NCI-H446 treated with DMSO at 0.1 percent for 48 hours (cell line): ENCODE measurements around the gene KDM3B.
"Not testable (repeated sequence)": the region's sequence is repeated elsewhere in the genome, so short reads cannot be mapped to it uniquely, and the experiment has no call there.

Source experiments
- DNase-seq: peaks from one replicate; lab custom pipeline; 2025; lab: John Stamatoyannopoulos, UW

KDM3B gene

DNA sequence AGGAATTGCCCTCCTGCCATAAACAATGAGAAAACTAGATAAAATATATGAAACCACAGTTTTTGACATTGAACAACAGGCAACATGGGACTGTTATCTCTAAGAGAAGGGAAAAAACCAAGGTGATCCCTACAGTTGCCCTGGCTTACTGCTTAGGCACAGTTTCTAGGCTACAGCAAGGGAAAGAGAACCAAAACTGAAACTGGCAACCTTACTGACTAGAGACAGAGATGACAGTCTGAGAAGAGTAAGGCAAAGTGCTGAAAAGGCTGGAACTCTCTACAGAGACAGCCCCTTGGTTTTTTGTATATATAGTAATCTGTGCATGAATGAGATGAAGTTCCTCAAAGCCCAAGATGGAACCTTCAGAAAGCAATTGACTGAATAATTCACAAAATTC lies 50.2 kb downstream of the KDM3B start:
- DNase-seq, result no peak

DNA sequence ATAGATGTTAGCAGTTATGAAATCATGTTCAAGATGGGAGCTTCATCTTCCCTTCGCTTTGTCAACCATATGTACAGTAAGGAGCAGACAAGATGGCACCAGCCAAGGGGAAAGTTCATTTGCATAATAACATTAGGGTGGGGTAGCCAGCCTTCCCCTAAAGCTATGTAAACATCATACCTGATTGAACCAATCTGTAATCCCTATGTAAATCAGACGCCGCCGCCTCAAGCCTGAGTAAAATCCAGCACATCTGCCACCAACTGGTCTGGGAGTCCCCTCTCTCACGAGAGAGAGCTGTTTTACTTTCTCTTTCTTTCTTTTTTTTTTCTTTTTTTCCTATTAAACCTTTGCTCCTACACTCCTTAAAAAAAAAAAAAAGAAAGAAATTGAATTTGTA lies 55.5 kb downstream of the KDM3B start:
- no peak for DNase-seq

DNA sequence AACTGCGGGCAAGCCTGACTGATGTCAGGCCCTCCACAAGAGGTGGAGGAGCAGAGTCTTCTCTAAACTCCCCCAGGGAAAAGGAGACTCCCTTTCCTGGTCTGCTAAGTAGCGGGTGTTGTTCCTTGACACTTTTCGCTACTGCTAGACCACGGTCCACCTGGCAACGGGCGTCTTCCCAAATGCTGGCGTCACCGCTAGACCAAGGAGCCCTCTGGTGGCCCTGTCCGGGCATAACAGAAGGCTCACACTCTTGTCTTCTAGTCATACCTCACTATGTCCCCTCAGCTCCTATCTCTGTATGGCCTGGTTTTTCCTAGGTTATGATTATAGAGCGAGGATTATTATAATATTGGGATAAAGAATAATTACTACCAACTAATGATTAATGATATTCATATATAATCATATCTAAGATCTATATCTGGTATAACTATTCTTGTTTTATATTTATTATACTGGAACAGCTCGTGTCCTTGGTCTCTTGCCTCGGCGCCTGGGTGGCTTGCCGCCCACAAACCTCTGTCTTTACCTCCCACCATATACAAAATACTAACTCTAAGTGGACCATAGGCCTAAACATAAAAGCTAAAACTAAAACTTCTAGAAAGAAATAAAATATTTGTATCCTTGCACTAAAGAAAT lies 58.6 kb downstream of the KDM3B start:
- not testable (repeated sequence) for DNase-seq

DNA sequence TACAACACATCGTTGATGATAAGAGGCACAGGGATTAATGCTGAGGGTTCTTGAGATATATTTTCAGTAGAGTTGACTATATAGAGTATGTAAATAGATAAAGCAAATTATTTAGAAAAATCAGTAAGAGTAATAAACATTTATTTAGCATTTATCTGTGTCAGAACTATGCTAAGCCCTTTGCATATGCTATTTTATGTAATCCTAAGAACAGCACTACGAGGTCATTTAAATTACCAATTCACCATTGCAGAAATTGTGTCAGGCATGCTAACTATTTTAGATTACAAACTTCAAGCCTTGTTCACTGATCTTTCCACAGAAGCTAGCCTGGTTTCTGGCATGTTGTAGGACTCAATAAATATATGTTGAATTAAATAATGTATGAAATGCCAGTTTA lies 66.0 kb downstream of the KDM3B start:
- no peak for DNase-seq

DNA sequence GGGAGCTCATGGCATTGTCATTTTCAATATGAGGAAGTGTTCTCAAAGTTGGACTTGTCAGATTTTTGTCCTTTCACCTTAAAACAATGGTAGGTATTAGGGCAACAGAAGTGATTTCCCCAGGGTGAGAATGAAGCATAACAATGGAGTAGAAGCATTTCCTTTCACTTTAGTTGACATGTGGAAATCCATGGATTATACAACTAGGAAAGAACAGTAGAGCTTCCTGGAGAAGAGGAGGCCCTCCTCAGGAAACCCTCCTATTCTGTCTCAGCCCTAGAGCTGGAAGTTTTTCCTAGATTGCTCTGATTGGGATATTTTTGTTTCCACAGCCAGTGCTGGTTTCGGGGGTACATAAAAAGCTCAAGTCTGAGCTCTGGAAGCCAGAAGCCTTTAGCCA lies 72.6 kb downstream of the KDM3B start:
- no peak for DNase-seq

DNA sequence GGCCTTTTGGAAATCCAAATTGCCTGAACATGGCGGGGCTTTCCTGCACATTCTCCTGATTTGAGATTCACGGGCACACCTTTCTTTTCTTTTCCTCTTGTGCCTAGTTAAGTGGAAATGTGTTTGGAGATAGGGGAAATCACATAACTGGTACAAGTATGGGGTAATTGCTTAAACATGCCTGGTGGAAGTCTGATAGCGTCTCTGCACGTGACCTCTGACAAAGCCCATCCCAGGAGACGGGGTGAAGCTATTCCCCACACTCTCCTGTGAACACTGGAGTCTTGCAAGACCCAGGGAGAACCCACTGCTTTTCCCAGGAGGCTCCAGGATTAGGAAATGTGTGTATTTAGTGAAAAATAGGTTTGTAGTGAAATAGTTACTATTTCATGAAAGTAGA lies 83.5 kb downstream of the KDM3B start:
- no peak for DNase-seq

DNA sequence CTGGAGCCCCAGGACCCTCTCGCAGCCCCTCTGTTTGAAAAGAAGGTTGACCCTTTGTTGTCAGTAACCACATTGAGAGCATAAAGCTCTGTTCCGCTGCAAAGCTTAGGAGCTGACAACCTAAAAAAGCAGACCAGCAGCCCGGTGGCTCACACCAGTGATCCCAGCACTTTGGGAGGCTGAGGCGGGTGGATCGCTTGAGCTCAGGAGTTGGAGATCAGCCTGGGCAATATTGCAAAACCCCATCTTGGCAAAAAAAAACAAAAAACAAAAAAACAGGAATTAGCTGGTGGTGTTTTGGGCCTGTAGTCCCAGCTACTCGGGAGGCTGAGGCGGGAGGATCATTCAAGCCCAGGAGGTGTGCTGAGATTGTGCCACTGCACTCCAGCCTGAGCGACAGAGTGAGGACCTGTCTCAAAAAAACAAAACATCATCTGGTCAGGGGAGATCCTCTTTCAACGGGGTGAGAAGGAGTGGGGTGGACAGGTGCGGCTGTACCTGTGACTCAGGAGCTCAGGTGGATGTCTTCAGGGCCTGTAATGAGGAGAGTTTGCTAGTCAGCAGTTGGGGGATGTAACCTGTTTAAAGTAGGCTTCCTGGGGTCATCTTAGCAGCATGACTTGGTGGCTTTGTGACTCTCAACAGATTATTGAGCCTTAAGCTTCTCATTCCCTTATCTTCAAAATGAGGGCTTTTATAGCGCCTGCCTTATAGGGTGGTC lies 85.7 kb downstream of the KDM3B start:
- no peak for DNase-seq

DNA sequence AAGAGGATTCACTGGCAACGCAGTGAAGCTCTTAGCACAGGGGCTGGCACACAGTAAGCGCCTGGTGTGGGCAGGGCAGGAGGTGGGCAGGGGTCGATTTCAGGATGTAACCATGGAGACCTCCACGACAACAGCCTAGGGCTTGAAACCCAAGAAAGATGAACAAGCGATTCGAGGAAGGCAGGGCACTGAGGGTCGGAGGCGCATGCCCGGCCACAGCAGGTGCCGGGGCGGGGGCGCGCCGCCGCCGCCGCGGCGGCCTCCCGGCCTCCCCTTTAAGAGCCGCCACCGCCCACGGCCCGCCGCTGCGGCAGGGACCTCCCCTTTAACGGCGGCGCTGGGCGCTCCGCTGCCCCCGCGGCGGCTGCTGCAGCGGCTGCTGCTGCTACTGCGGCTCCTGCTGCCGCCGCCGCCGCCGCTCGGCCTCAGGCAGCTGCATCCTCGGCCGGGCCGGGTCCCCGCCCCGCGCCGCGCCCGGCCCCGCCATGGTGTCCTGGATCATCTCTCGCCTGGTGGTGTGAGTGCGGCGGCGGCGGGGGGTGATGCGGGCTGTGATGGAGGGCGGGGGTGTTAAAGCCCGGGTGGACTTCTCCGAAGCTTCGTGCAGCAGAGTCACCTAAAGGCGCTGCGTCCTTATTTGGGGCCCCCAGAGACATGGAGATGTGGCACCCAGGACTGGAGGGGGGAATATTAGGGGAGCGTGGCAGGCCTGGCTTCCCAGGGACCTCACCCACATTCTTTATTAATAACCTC lies 86.4 kb downstream of the KDM3B start, which contains the start of gene REEP2:
Gene REEP2 (plus strand): TSS at position 334 of the 753 bp plus-strand sequence. CDS start 152 bp downstream, at position 486.
- peak; percentile 17 for DNase-seq

DNA sequence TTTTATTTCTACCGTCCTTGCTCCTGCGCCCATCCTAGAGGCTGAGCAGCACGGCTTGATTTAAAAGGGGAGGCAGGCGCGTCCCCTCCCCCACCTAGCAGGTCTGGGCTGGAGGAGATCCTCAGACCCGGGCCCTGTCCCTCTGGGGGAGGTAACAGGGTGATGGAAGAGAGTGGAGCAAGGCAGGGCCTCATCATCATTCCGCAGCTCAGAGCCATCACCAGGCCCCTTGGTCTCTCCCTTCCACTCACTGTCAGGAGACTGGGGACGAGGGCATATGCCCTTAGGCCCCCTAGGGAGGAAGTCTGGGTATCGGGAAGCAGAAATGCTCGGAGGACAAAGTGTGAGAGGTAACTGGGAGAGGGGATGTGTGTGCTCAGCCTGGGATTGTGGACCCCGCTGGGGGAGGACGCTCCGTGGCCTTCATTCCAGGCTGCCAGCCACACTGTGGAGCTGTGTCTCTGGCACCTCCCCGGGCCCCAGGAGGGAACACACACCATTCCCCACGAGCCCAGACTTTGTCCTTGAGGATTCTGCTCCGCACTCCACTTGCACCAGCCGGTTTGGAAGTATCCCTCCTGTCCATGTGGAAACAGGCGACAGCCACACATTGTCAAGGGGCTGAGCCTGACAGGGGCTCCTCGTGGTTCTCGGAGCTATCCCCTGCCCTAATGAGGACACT lies 87.1 kb downstream of the KDM3B start:
- DNase-seq, result no peak

DNA sequence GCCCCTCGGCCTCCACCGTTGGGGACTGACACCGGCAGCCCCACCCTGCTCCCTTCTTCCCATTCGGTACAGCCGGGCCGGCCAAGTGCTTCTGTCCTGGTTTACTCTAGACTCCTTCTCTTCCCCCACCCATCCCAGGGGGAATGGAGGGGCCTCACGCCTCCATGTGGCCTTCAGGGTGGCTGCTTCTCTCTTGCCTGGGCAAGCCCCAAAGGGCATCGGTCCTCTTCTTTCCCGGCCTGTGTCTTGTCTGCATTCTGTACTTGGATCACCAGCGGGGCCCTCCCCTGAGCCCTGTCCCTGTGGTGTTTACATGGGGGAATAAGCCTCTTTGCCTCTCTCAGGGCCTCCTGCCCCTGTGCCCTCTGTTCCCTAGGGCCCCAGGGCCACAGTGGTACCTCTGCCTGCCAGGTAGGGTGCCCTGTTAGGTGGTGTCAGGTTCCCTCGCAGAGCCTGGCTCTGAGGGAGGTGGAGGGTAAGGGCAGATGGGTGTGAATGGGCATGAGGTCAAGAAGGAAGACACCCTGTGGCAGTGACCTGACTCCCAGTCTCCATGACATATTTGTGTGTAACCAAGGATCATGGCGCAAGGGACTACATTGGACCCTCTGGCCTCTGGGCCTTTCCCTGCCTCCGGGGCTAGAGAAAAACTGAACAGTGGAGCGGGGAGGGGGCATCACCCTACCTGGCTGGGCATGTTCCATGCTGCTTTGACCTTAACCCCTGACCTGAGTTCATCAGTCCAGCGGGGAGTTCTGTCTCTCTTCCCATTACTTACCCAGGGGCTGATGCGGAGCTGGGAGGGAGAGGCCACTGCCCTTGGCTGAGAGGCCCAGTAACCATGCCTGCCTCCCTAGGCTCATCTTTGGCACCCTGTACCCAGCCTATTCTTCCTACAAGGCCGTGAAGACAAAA lies 87.9 kb downstream of the KDM3B start:
- no peak for DNase-seq

DNA sequence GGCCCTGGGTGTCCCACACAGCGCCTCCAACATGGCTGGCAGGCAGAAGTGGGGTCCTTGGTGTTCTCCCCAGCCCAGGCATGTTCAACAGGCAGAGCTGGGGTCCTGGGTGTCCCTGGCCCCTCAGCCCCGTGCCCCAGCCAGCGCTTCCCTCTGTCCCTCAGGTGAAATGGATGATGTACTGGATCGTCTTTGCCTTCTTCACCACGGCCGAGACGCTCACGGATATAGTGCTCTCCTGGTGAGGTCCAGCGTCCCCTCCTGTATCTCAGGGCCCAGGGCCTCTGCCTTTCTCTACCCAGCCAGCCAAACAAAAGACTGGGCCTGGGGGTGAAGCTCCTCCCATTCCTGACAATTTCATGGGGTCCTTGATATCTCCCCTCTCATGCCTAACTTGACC lies 88.7 kb downstream of the KDM3B start:
- DNase-seq, result no peak

DNA sequence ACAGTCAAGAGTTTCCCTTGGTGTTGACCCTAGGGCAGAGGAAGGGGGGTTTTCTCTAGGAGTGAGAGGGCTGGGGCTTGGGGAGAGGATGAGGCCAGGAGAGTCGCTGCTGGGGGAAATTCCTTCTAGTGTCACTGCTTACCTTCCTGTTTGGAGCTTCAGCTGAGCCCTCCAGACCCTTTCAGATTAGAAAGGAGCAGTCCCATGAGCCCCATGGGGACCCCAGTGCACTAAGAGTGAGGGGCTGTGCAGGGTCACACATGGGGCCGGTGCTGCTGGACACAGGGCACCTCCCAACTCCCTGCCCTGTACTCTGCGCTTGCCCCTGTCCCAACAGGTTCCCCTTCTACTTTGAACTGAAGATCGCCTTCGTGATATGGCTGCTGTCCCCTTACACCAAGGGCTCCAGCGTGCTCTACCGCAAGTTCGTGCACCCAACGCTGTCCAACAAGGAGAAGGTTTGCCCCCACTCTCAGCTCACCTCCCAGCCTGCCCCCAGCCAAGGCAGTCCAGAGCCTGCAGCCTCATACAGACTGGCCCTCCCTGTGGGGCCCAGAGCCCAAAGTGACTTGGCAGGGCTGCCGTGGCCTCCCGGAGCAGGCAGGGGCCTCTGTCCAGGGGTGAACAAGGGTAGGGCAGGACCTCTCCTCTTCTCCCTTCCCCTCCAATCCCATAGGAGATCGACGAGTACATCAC lies 91.7 kb downstream of the KDM3B start:
- no peak for DNase-seq

DNA sequence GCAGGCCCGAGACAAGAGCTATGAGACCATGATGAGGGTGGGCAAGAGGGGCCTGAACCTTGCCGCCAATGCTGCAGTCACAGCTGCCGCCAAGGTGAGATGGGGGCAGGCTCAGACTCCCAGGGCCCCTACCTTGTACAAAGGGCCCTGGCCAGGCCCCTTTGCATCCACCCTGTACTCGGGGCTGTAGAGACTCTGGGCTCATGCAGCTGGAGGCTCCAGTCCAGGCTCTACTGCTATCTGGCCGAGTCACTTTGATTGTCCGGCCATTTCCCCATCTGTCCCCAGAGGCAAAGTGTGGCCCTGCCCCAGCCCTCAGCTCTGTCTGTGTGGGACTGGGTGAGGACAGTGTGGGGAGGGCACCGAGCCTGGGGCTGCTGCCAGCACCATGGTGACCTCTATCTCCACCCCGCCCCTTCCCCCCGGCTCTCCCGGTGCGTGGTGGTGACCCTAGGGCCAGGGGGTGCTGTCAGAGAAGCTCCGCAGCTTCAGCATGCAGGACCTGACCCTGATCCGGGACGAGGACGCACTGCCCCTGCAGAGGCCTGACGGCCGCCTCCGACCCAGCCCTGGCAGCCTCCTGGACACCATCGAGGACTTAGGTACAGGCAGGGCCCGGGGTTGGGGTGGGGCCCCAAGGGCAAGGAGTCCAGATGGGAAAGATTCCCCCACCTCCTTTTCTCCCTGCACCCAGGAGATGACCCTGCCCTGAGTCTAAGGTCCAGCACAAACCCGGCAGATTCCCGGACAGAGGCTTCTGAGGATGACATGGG lies 92.5 kb downstream of the KDM3B start:
- DNase-seq, result no peak

DNA sequence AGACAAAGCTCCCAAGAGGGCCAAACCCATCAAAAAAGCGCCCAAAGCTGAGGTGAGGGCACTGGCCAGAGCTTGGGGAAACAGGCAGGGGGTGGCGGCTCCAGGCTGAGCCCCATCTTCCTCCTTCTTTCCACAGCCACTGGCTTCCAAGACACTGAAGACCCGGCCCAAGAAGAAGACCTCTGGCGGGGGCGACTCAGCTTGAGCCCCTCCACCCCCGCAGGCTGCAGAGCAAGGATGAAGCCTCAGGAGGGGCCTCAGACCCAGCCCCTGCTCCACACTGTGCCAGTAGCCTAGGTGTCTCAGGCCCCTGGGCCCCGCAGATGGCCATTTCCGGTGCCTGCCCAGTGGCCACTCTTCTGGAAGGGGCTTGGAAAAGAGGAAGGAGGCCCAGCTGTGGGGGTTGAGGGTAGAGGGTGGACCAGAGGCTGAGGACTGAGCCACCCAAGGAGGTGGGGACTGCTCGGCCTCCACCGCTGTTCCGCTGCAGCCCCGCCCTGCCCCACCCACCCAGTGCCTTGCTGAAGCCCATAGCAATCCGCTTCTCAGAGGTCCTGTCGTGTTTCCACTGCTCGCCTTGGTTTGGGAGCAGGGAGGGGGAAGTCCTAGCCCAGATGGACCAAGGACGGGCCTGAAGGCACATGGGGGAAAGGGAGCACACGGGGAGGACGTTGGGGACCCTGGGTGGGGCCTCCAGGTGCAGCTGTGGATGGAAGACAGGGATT lies 93.2 kb downstream of the KDM3B start:
- DNase-seq, result no peak

DNA sequence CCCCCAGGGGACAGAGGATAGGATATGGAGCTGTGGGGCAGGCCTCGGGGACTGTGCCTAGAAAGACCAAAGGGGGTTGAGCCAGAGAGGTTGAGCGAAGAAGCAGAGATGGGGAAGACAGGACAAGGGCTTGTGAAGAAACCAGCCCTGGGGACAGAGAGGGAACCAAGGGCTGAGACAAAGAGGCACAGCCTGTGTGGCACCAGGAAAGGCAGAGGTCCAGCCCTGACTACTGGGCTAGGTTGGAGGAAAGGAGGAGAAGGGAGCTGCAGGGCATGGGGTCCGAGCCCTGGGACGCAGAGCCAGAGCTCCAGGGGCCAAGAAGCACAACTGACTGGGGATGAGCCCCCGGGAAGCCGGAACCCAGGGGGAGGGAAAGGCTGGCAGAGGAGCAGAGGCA lies 95.6 kb downstream of the KDM3B start:
- DNase-seq, result no peak

DNA sequence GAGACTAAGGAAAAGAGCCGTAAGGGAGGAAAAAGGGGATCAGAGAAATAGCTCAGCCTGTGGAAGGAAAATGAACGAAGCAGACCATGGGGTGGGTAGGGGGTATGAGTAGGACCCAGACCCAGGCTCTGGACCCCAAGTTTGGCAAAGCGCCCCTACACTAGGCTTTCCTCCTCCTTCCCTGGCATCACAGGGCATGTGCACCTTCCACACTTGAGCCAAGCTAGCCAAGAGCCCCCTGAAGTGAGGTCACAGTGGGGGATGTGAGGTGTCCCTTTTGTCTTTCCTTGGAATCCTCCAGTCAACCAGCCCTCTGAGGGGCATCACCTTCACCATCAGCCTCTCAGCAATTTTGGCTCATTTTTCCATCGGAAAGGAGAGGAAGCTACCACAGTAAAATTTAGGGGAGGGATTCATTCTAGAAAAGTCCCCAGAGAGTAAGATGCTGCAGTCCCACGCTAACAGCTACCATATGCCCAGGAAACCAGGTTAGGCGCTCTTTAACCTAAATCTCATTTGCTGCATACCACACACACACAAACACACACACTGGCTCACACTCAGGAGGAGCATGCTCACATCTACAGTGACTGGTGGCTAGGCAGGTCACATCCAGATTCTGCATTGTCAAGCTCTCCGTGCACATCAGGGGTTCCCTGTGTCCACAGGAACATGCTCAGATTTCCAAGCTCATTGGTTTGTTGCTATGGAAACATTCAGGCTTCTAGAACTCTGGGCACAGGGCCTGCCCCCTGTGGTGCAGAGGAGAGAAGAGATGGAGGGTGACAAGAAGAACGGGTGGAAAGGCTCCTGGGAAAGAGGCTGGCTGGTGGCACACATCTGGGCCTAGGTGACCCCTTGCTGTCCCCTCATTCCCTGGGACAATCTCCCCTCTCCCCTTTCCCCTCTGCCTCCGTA lies 96.3 kb downstream of the KDM3B start:
- DNase-seq, result peak; percentile 65

DNA sequence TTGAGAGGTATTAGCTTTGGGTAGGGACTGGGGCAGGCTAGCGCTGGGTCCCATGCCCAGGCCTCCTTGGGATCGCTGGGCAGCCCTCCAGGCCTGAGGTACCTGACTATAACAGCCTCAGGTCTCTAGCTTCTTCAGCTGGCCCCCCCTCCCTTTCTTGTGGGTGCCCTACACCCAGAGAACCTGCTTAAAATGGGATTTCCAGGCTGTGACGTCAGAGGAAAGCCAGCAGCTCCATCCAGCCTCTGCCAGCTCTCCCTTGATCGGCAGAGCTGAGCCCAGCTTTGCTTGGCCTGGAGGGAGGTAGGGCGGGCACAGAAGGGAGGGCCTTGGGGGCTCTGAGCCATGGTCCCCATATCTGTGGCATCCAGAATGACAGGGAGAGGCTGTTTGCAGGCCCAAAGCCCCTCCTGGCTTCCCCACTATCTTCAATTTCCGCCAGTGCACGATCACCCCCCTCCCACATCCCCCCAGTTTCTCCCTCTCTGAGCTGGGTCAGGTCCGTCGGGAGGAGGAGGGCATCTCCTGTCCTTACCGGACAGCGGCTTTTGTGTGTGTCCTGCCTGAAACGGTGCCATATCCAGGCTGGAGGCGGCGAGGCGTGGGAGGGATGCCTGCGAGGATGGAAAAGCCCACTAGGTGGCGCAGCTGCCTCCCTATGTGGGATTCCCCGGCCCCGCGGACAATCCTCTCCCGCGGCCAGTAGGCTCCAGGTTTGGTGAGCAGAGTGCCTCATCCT lies 97.2 kb downstream of the KDM3B start:
- DNase-seq, result peak; percentile 44

DNA sequence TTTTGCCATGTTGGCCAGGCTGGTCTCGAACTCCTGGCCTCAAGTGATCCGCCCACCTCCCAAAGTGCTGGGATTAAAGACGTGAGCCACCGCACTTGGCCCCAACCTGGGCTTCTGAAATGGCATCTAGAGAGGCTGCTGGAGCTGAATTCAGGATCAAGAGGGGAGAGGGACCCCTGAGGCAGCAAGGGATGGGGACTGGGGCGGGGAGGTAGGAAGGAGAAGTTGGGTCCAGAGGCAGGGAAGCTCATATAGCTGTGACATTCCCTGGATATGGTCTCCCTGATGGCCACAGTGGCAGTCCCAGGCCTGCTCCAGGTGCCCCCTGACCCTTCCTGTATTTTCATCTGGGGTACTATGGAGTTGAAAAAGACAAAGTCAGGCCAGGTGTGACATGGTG lies 98.5 kb downstream of the KDM3B start:
- no peak for DNase-seq
